Progenitor cell of endocrine pancreas (in vitro differentiated cells): ENCODE results near the gene OIT3. TPM values are rescaled to one million over a fixed set of nuclear protein-coding genes. Genes with fewer than 3 reads are reported as not detected.

Source experiments
- DNase-seq: peaks from one replicate; pipeline ENCODE4 v3.0.0; 2021; ENCODE audit warnings: low spot score; ENCODE audit not compliant: unreplicated experiment
- H3K27ac Mint-ChIP-seq: 2 replicates; pipeline ENCODE4 v1.8.0; 2021; ENCODE audit warnings: mild to moderate bottlenecking, moderate library complexity, mixed read lengths
- H3K27me3 Mint-ChIP-seq: 2 replicates; pipeline ENCODE4 v1.8.0; 2021; ENCODE audit warnings: mixed read lengths
- H3K36me3 Mint-ChIP-seq: 2 replicates; pipeline ENCODE4 v1.8.0; 2022; ENCODE audit warnings: mixed read lengths; ENCODE audit not compliant: insufficient read depth
- H3K4me1 Mint-ChIP-seq: 2 replicates; pipeline ENCODE4 v1.8.0; 2021; ENCODE audit warnings: low read depth, mixed read lengths
- H3K4me3 Mint-ChIP-seq: 2 replicates; pipeline ENCODE4 v1.8.0; 2021; ENCODE audit warnings: low read depth, mild to moderate bottlenecking, moderate library complexity, mixed read lengths
- H3K9me3 Mint-ChIP-seq: 2 replicates; pipeline ENCODE4 v1.8.0; 2021; ENCODE audit warnings: low read depth, mixed read lengths
- total RNA-seq: library from RNA; stranded (reverse); gene quantifications from 2 replicates; pipeline ENCODE4 v1.2.1, GENCODE V29; 2021
- TF ChIP-seq, protein P1 (sequence below): fragments of 200-600 bp; sonication (generic); IDR thresholded peaks from one replicate; pipeline ENCODE4 v1.5.0; 2021; ENCODE audit warnings: antibody characterized with exemption, mild to moderate bottlenecking; ENCODE audit not compliant: unreplicated experiment

The OIT3 gene
- total RNA-seq, 1 donor from 2014 or later = 1.1 TPM

- Mint-ChIP-seq H3K27ac (no peak overlapping the region), H3K9me3 (no peaks in the 10 kb centered on the region), H3K27me3 (no peaks in the 10 kb centered on the region), H3K36me3 (peaks cover under 1% of the 10 kb centered on the region), H3K4me1 (peaks cover 3% of the 10 kb centered on the region), H3K4me3 (no peak overlapping the region)
- no peak for DNase-seq
- TF ChIP-seq, protein P1, sequence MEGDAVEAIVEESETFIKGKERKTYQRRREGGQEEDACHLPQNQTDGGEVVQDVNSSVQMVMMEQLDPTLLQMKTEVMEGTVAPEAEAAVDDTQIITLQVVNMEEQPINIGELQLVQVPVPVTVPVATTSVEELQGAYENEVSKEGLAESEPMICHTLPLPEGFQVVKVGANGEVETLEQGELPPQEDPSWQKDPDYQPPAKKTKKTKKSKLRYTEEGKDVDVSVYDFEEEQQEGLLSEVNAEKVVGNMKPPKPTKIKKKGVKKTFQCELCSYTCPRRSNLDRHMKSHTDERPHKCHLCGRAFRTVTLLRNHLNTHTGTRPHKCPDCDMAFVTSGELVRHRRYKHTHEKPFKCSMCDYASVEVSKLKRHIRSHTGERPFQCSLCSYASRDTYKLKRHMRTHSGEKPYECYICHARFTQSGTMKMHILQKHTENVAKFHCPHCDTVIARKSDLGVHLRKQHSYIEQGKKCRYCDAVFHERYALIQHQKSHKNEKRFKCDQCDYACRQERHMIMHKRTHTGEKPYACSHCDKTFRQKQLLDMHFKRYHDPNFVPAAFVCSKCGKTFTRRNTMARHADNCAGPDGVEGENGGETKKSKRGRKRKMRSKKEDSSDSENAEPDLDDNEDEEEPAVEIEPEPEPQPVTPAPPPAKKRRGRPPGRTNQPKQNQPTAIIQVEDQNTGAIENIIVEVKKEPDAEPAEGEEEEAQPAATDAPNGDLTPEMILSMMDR = no peak
These were observed 36.7 kb downstream of the OIT3 start for GRCh38 chr10:72930276-72930675.

DNA sequence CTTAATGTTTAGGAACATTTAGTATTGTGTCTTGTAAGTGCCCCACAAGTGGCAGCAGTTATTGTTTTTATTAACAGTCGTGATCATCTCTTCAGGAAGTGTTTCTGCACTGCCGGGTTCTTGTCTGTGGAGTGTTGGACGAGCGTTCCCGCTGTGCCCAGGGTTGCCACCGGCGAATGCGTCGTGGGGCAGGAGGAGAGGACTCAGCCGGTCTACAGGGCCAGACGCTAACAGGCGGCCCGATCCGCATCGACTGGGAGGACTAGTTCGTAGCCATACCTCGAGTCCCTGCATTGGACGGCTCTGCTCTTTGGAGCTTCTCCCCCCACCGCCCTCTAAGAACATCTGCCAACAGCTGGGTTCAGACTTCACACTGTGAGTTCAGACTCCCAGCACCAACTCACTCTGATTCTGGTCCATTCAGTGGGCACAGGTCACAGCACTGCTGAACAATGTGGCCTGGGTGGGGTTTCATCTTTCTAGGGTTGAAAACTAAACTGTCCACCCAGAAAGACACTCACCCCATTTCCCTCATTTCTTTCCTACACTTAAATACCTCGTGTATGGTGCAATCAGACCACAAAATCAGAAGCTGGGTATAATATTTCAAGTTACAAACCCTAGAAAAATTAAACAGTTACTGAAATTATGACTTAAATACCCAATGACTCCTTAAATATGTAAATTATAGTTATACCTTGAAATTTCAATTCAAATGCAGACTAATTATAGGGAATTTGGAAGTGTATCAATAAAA is 38.9 kb downstream of the OIT3 start:
- peaks cover 3% of the 10 kb centered on the region for H3K4me1 Mint-ChIP-seq
- H3K27me3 Mint-ChIP-seq = no peaks in the 10 kb centered on the region
- TF ChIP-seq, protein P1 = no peak
- H3K36me3 Mint-ChIP-seq = peaks cover 11% of the 10 kb centered on the region
- H3K27ac Mint-ChIP-seq = no peak overlapping the region
- H3K9me3 Mint-ChIP-seq = no peaks in the 10 kb centered on the region
- DNase-seq = no peak
- H3K4me3 Mint-ChIP-seq = no peak overlapping the region

- H3K9me3 Mint-ChIP-seq = no peaks in the 10 kb centered on the region
- TF ChIP-seq, protein P1 = no peak
- H3K27ac Mint-ChIP-seq = no peak overlapping the region
- H3K27me3 Mint-ChIP-seq = no peaks in the 10 kb centered on the region
- H3K4me1 Mint-ChIP-seq = no peaks in the 10 kb centered on the region
- DNase-seq = no peak
- peaks cover 14% of the 10 kb centered on the region for H3K36me3 Mint-ChIP-seq
- no peak overlapping the region for H3K4me3 Mint-ChIP-seq
These were observed 41.8 kb downstream of the OIT3 start for GRCh38 chr10:72935361-72935760.

- Mint-ChIP-seq H3K9me3 (no peaks in the 10 kb centered on the region), H3K4me3 (no peak overlapping the region), H3K4me1 (no peaks in the 10 kb centered on the region), H3K27ac (no peak overlapping the region), H3K36me3 (peaks cover 5% of the 10 kb centered on the region), H3K27me3 (no peaks in the 10 kb centered on the region)
- TF ChIP-seq, protein P1 = no peak
- no peak for DNase-seq
These were observed 50.1 kb downstream of the OIT3 start for GRCh38 chr10:72943498-72944234.

GRCh38 chr10:72946963-72947362 is 53.4 kb downstream of the OIT3 start:
- TF ChIP-seq, protein P1 = no peak
- H3K9me3 Mint-ChIP-seq = no peaks in the 10 kb centered on the region
- H3K4me3 Mint-ChIP-seq = no peak overlapping the region

More at GRCh38 chr10:72946963-72947362, 53.4 kb downstream of the OIT3 start:
- H3K36me3 Mint-ChIP-seq = peaks cover 2% of the 10 kb centered on the region
- DNase-seq = no peak
- peaks cover 6% of the 10 kb centered on the region for H3K4me1 Mint-ChIP-seq
- no peaks in the 10 kb centered on the region for H3K27me3 Mint-ChIP-seq
- H3K27ac Mint-ChIP-seq = no peak overlapping the region
